COLO668 (cell line): ENCODE results near the gene CLCN7.

Experiments
- DNase-seq: peaks from one replicate; lab custom pipeline; 2025; ENCODE audit not compliant: unreplicated experiment; lab: John Stamatoyannopoulos, UW

CLCN7 gene

DNA sequence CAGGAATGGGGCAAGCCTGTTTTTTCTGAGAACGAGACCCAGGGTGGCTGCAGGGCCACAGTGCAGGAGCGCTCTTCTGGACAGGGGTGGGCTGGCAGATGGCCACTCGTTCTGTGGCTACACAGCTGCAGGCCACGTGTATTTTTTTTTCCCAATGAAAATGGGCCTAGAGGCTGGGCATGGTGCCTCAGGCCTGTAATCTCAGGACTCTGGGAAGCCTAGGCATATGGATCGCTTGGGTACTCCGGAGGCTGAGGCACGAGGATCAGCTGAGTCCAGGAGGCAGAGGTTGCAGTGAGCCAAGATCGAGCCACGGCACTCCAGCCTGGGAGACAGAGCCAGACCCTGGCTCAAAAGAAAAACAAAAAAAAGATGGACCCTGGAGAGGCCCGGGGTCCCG lies 67.1 kb downstream of the CLCN7 start:
- DNase-seq, result no peak

- DNase-seq, result no peak
Observed at GRCh38 chr16:1403733-1404132, 71.1 kb downstream of the CLCN7 start.

DNA sequence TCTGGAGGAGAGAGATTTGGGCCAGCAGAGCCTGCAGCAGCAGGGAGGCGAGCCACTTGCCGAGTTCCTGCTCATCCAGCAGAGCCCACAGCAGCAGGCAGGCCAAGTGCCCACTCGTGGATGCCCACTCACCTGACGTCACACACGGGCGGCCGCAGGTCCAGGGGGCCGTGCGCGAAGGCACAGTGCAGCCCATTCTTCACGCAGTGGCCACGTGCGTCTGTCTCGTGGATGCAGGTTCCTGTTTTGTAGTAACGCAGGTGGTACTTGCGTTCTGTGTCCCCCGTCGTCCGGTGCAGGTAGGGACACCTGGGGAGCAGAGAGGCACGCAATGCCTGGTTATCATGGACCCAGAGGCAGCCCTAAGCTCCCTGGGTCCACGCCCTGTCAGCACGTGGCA lies 71.8 kb downstream of the CLCN7 start:
- DNase-seq, result no peak

DNA sequence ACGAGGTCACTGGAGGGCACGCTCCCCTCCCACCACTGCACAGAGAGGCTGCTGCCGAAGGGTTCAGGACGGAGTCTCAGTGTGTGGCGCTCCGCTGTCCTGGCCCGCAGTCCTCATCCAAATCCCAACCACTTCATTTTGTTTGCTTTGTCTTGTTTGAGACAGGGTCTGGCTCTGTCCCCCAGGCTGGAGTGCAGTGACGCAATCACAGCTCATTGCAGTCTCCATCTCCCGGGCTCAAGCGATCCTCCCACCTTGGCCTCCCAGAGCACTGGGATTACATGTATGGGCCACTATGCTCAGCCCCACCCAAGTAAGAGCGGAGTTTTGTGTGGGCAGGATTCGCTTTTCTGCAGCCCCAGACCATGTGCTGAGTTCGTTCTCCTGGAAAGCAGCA lies 73.1 kb downstream of the CLCN7 start:
- DNase-seq, result no peak

- DNase-seq, result no peak
Observed at GRCh38 chr16:1401061-1401757, 73.6 kb downstream of the CLCN7 start.

DNA sequence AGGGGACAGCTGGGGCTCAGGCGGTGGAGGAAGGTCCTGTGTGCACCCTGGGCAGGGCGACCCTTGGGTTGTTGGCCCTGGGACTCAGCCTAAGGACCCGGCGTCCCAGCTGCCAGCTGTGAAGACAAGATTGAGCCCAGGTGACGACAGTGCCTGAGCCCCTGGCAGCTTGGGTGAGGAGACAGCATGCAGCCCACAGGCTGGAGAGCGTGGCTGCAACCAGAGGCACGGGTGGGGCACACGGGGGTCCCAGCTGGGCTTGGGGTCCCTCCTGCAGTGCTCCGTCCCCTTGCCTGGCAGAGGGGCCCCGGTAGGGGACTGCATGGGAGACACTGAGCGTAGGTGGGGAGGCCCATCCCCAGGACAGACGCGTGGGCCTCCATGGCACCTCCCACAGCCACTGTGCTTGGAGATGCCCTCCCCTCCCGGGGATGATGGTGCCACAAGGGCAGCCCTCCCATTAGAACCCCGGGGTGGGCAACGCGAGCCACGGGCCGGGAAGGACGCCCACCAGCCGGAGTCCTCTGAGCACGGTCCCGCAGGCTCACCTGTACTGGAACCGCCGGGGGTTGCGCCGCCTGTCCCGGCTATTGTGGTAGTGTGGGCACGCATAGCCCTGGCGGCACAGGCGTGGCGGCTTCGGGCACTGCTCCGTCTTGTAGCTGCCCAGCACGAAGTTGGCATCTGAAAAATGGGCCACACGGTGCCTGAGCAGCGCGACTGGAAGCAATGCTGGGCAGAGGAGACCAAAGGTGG lies 75.8 kb downstream of the CLCN7 start:
- no peak for DNase-seq

- no peak for DNase-seq
Observed at GRCh38 chr16:1398351-1398750, 76.5 kb downstream of the CLCN7 start.

DNA sequence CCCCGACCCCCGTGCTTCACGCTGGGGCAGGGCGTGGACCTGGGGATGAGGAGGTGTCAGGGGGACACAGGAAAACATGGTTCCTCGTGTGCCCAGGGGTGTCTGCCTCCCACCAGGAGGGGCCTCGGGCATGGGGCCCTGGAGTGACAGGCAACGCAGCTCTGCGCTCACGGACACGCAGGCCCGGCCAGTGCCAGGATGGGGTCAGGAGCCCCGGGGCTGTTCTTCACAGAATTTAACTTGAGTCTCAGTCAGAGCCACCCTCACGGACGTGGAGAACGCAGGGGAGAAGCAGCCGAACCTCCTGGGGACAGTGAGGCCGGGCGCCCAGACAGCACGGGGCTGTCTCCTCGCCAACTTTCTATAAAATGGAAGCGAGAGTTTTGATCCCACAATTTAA lies 77.0 kb downstream of the CLCN7 start:
- DNase-seq, result no peak

- peak; percentile 19 for DNase-seq
Observed at GRCh38 chr16:1395444-1396031, 79.3 kb downstream of the CLCN7 start.
